KOPT-K1 (cell line): ENCODE results near the gene ZNF672.

ENCODE experiments used
- H3K27ac ChIP-seq: fragments of 200-600 bp; sonication (generic); 2 replicates; pipeline ENCODE4 v1.5.1; 2016; ENCODE audit warnings: antibody characterized with exemption, mild to moderate bottlenecking, low read depth, low read length; ENCODE audit not compliant: poor library complexity, severe bottlenecking
- H3K36me3 ChIP-seq: fragments of 200-600 bp; sonication (generic); 2 replicates; pipeline ENCODE4 v1.5.1; 2017; ENCODE audit warnings: antibody characterized with exemption, mild to moderate bottlenecking, low read length, moderate library complexity; ENCODE audit not compliant: insufficient read depth
- H3K9me3 ChIP-seq: fragments of 200-600 bp; sonication (generic); 2 replicates; pipeline ENCODE4 v1.5.1; 2017; ENCODE audit warnings: antibody characterized with exemption, low read length, mild to moderate bottlenecking; ENCODE audit not compliant: insufficient read depth, poor library complexity, severe bottlenecking

Gene ZNF672

GRCh38 chr1:248808876-248809275 is 29.1 kb upstream of the ZNF672 start:
- Histone ChIP-seq H3K36me3 (peaks cover 32% of the 10 kb centered on the region), H3K9me3 (no peaks in the 10 kb centered on the region), H3K27ac (no peak overlapping the region)

- no peaks in the 10 kb centered on the region for H3K9me3 ChIP-seq
- H3K36me3 ChIP-seq = peaks cover 43% of the 10 kb centered on the region
- H3K27ac ChIP-seq = no peak overlapping the region
These were observed 27.9 kb upstream of the ZNF672 start for GRCh38 chr1:248810000-248810726.

- Histone ChIP-seq H3K9me3 (no peaks in the 10 kb centered on the region), H3K36me3 (peaks cover 50% of the 10 kb centered on the region), H3K27ac (no peak overlapping the region)
These were observed 27.1 kb upstream of the ZNF672 start for GRCh38 chr1:248810727-248811513.

- Histone ChIP-seq H3K27ac (no peak overlapping the region), H3K36me3 (peaks cover 59% of the 10 kb centered on the region)
These were observed 26.2 kb upstream of the ZNF672 start for GRCh38 chr1:248811514-248812490.

GRCh38 chr1:248812736-248813425 is 25.1 kb upstream of the ZNF672 start:
- H3K27ac ChIP-seq = no peak overlapping the region
- H3K36me3 ChIP-seq = peaks cover 65% of the 10 kb centered on the region
- no peaks in the 10 kb centered on the region for H3K9me3 ChIP-seq

More at GRCh38 chr1:248811514-248812490, 26.2 kb upstream of the ZNF672 start:
- no peaks in the 10 kb centered on the region for H3K9me3 ChIP-seq

- Histone ChIP-seq H3K27ac (no peak overlapping the region), H3K9me3 (no peaks in the 10 kb centered on the region), H3K36me3 (peaks cover 72% of the 10 kb centered on the region)
These were observed 24.5 kb upstream of the ZNF672 start for GRCh38 chr1:248813546-248813945.

GRCh38 chr1:248814351-248814750 is 23.7 kb upstream of the ZNF672 start:
- Histone ChIP-seq H3K36me3 (peaks cover 76% of the 10 kb centered on the region), H3K27ac (no peak overlapping the region), H3K9me3 (no peaks in the 10 kb centered on the region)

GRCh38 chr1:248815407-248816034 is 22.5 kb upstream of the ZNF672 start:
- H3K36me3 ChIP-seq = peaks cover 83% of the 10 kb centered on the region
- H3K9me3 ChIP-seq = no peaks in the 10 kb centered on the region
- H3K27ac ChIP-seq = no peak overlapping the region

- peaks cover 85% of the 10 kb centered on the region for H3K36me3 ChIP-seq
- no peak overlapping the region for H3K27ac ChIP-seq
- no peaks in the 10 kb centered on the region for H3K9me3 ChIP-seq
These were observed 21.8 kb upstream of the ZNF672 start for GRCh38 chr1:248816042-248816851.

GRCh38 chr1:248817065-248817464 is 21.0 kb upstream of the ZNF672 start:
- no peak overlapping the region for H3K27ac ChIP-seq

GRCh38 chr1:248818505-248819374 is 19.3 kb upstream of the ZNF672 start:
- H3K9me3 ChIP-seq = no peaks in the 10 kb centered on the region
- no peak overlapping the region for H3K27ac ChIP-seq
- peaks cover 77% of the 10 kb centered on the region for H3K36me3 ChIP-seq

More at GRCh38 chr1:248817065-248817464, 21.0 kb upstream of the ZNF672 start:
- Histone ChIP-seq H3K9me3 (no peaks in the 10 kb centered on the region), H3K36me3 (peaks cover 85% of the 10 kb centered on the region)

GRCh38 chr1:248820041-248820585 is 17.9 kb upstream of the ZNF672 start:
- Histone ChIP-seq H3K9me3 (no peaks in the 10 kb centered on the region), H3K27ac (no peak overlapping the region), H3K36me3 (peaks cover 72% of the 10 kb centered on the region)
